Ishikawa (cell line): ENCODE measurements around the gene EXOC4.

Experiments
- CEBPB ChIP-seq: IDR thresholded peaks from 2 replicates; pipeline ENCODE4 v1.6.1; 2012
- CREB1 ChIP-seq: IDR thresholded peaks from 2 replicates; pipeline ENCODE4 v1.6.1; 2012; ENCODE audit warnings: low read depth
- EGR1 ChIP-seq: IDR thresholded peaks from 2 replicates; pipeline ENCODE4 v1.6.1; 2012
- EP300 ChIP-seq: IDR thresholded peaks from 2 replicates; pipeline ENCODE4 v1.6.1; 2012; ENCODE audit warnings: borderline replicate concordance
- FOXM1 ChIP-seq: IDR thresholded peaks from 2 replicates; pipeline ENCODE4 v1.6.1; 2012; ENCODE audit warnings: low read depth, borderline replicate concordance
- MAX ChIP-seq: IDR thresholded peaks from 2 replicates; pipeline ENCODE4 v1.6.1; 2012
- NFIC ChIP-seq: IDR thresholded peaks from 2 replicates; pipeline ENCODE4 v1.6.1; 2012
- RAD21 ChIP-seq: IDR thresholded peaks from 2 replicates; pipeline ENCODE4 v1.6.1; 2012; ENCODE audit warnings: low read depth
- REST ChIP-seq: IDR thresholded peaks from 2 replicates; pipeline ENCODE4 v1.6.1; 2012; ENCODE audit warnings: low read depth, mild to moderate bottlenecking
- TAF1 ChIP-seq: IDR thresholded peaks from 2 replicates; pipeline ENCODE4 v1.6.1; 2012; ENCODE audit warnings: low read depth, mild to moderate bottlenecking
- TCF12 ChIP-seq: IDR thresholded peaks from 2 replicates; pipeline ENCODE4 v1.6.1; 2012; ENCODE audit warnings: low read depth
- TEAD4 ChIP-seq: IDR thresholded peaks from 2 replicates; pipeline ENCODE4 v1.6.1; 2012
- USF1 ChIP-seq: IDR thresholded peaks from 2 replicates; pipeline ENCODE4 v1.6.1; 2012
- YY1 ChIP-seq: IDR thresholded peaks from 2 replicates; pipeline ENCODE4 v1.6.1; 2012; ENCODE audit warnings: low read depth
- ZBTB7A ChIP-seq: IDR thresholded peaks from 2 replicates; pipeline ENCODE4 v1.6.1; 2012; ENCODE audit warnings: low read depth

Gene EXOC4

GRCh38 chr7:134016223-134016941, 763.5 kb downstream of the EXOC4 start:
- peak; percentile 62 for TF ChIP-seq RAD21
- no peak for TF ChIP-seq MAX

- TF ChIP-seq EGR1 (no peak), EP300 (no peak), RAD21 (no peak), TAF1 (no peak), CREB1 (no peak)
Measured at GRCh38 chr7:134016942-134017303, 764.0 kb downstream of the EXOC4 start.

GRCh38 chr7:134018306-134018705, 765.4 kb downstream of the EXOC4 start:
- no peak for TF ChIP-seq NFIC
- TF ChIP-seq CEBPB: no peak
- no peak for TF ChIP-seq EP300
- TF ChIP-seq FOXM1: no peak
- TF ChIP-seq RAD21: no peak
- TF ChIP-seq MAX: no peak
- no peak for TF ChIP-seq YY1
- no peak for TF ChIP-seq ZBTB7A
- TF ChIP-seq REST: no peak
- TF ChIP-seq TCF12: no peak
- TF ChIP-seq CREB1: no peak
- TF ChIP-seq USF1: no peak
- no peak for TF ChIP-seq TAF1
- no peak for TF ChIP-seq TEAD4
- no peak for TF ChIP-seq EGR1

GRCh38 chr7:134019251-134019650, 766.4 kb downstream of the EXOC4 start:
- no peak for TF ChIP-seq RAD21
- TF ChIP-seq MAX: no peak
- no peak for TF ChIP-seq FOXM1
- TF ChIP-seq USF1: no peak
- TF ChIP-seq ZBTB7A: no peak
- no peak for TF ChIP-seq TEAD4
- TF ChIP-seq EP300: no peak
- TF ChIP-seq YY1: no peak
- no peak for TF ChIP-seq TCF12
- TF ChIP-seq REST: no peak
- no peak for TF ChIP-seq NFIC
- TF ChIP-seq CEBPB: no peak
- no peak for TF ChIP-seq TAF1
- no peak for TF ChIP-seq EGR1
- TF ChIP-seq CREB1: no peak

- TF ChIP-seq CREB1 (no peak), EGR1 (no peak), YY1 (no peak), NFIC (no peak), FOXM1 (no peak), TCF12 (no peak), USF1 (no peak), TEAD4 (no peak), REST (no peak), CEBPB (no peak), TAF1 (no peak), EP300 (no peak), RAD21 (no peak)
Measured at GRCh38 chr7:134021836-134022235, 769.0 kb downstream of the EXOC4 start.
